SKM-1 treated with dmso at 0.1 percent for 144 hours (cell line): Measurements from ENCODE around the gene IRAK3.

Experiments used
- DNase-seq: peaks from one replicate; lab custom pipeline; 2025; ENCODE audit not compliant: unreplicated experiment; lab: John Stamatoyannopoulos, UW

Gene IRAK3

DNA sequence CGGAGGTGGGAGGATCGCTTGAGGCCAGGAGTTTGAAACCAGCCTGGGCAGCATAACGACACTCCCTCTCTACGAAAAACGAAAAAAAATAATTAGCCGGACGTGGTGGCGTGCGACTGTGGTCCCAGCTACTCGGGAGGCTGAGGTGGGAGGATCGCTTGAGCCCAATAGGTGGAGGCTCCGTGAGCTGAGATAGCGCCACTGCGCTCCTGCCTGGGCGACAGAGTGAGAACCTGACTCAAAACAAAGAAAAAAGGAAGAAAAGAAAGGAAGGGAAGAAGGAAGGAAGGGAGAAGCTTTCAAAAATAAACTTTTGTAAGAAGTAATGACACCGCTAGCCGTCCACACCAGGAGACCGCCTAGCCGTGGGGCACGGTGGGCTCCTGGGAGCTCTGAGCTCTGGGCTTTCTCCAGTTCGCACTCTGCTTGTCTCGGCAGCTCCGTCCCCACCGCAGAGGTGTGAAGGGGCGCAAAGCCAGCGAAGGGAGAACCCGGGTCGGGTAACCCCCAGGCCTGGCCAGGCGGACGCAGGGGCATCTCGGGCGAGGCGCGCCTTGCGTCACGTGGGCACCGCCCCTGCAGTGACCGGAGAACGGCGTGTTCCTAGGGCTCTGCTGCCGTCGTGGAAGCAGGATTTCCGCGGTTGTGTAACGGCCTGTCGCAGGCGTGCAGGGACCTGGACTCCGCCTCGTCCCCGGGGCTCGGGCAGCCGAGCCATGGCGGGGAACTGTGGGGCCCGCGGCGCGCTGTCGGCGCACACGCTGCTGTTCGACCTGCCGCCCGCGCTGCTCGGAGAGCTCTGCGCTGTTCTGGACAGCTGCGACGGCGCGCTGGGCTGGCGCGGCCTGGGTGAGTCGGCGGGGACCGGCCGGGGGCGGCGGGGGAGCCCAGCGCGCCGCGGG, at the start of gene IRAK3:
Gene IRAK3 (plus strand): TSS at position 631 of the 902 bp plus-strand sequence. CDS start 86 bp downstream, at position 717.
- peak; percentile 27 for DNase-seq

- DNase-seq, result no peak
Measured at GRCh38 chr12:66139328-66139727, 49.7 kb upstream of the IRAK3 start.

GRCh38 chr12:66140731-66141130, 48.3 kb upstream of the IRAK3 start:
- no peak for DNase-seq

DNA sequence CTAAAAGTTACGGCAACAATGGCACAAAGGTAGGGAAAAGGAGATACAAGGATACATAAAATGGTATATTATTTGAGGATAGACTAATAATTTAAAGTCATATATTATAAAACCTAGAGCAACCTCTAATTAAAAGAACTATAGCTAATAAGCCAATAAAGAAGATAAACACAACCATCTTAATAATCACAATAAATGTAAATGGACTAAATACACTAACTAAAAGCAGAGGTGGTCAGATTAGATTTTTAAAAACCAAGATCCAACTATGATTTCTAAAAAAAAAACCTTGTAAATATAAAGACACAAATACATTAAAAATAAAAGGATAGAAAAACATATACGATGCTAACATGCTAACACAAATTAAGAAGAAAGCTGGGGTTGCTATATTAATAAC, 47.7 kb upstream of the IRAK3 start:
- DNase-seq, result no peak

DNA sequence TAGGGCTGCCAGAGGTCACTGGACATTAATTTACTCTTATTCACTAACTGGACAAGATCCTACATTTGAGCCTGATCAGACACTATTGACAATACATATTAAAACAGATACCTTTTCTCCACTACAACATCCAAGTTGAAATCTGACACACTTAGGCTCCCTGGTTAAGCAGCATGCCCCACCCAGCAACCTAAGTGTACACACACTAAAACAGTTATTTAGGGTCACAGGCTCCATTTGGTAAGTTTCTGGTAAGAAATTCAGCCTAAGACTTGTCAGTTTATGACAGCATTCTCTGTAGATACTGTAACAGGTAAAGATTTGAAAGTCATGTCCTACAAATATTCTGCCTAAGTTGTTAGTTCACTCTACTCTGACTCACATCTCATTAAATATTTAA, 46.2 kb upstream of the IRAK3 start:
- no peak for DNase-seq

DNA sequence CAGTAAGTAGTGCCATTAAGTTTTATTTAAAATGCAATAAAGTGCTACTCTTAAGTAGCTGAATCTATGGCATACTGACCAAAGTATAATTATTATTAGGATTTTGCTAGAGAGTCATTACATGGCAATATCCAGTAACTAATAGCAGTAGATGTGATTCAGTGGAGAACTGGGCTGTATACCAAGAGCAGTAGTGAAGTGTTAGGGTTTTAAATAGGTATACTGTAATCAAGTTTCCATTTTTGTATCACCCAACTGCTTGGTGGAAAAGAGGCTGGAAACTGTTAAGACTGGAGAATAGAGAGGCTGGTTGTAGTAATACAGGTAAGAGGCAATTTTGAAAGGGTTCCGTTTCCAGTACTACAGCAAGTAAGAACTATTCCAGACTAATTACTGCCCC, 45.1 kb upstream of the IRAK3 start:
- no peak for DNase-seq

- DNase-seq, result peak; percentile 81
Measured at GRCh38 chr12:66144791-66145754, 43.9 kb upstream of the IRAK3 start.

GRCh38 chr12:66149702-66150398, 39.2 kb upstream of the IRAK3 start:
- peak; percentile 73 for DNase-seq

- no peak for DNase-seq
Measured at GRCh38 chr12:66152732-66153131, 36.3 kb upstream of the IRAK3 start.

DNA sequence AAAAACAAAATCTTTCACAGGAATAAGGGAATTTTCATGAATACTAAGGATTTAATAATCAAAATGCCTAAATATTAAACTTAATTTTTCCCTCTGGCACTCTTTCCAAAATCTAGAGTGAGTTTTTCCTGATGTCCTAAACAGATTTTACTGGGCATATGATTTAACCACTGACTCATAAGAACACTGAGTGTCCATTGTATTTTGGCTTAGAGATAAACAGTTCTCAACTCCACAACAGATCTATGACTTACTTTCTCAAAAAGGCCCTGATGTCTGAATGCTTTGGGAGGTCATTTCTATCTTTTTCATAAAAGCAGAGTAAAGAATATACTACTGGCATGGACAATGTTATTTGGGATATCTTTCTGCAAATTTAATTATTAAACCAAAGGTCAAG, 34.2 kb upstream of the IRAK3 start:
- DNase-seq, result no peak

GRCh38 chr12:66156654-66157053, 32.4 kb upstream of the IRAK3 start:
- DNase-seq, result no peak

- no peak for DNase-seq
Measured at GRCh38 chr12:66159123-66159522, 29.9 kb upstream of the IRAK3 start.

DNA sequence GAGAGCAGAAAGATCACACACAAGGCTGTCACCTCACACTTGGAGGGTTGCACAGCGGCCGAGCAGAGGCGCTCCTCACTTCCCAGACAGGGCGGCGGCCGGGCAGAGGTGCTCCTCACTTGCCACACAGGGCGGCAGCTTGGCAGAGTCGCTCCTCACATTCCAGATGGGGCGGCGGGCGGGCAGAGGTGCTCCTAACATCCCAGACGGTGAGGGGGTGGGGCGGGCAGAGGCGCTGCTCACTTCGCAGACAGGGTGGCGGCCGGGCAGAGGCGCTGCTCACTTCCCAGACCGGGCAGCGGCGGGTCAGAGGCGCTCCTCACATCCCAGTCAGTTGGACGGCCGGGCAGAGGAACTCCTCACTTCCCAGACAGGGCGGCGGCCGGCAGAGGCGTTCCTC, 28.3 kb upstream of the IRAK3 start:
- no peak for DNase-seq

- DNase-seq, result no peak
Measured at GRCh38 chr12:66162701-66163100, 26.3 kb upstream of the IRAK3 start.

GRCh38 chr12:66163289-66163688, 25.7 kb upstream of the IRAK3 start:
- DNase-seq, result no peak

DNA sequence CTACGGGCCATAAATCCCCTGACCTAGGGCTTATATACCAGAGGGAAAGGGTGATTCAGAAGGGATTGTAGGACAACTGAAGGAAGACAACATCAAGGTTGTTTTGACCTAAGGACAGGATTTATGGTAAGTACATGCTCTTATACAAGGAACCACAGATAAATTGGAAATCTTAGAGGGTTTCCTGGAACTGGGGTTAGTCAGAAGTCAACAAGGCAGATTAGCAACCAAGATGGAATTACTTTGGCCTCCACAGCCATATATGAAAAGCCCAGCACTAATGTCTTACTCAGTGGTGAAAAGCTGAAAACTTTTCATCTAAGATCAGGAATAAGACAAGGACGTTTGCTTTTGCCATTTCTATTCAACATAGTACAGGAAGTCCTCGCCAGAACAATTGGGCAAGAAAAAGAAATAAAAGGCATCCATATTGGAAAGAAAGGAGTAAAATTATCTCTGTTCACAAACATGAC, 24.6 kb upstream of the IRAK3 start:
- DNase-seq, result no peak

DNA sequence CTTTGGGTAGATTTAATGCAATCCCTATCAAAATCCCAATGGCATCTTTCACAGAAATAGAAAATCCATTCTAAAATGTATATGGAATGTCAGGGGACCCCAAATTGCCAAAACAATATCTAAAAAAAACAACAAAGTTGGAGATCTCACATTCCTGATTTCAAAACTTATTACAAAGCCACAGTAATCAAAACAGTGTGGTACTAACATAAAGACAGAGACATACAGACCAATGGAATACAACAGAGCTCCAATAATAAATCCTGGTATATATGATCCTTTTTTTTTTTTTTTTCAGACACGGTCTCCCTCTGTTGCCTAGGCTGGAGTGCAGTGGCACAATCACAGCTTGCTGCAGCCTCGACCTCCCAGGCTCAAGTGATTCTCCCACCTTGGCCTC, 23.9 kb upstream of the IRAK3 start:
- DNase-seq, result no peak

- no peak for DNase-seq
Measured at GRCh38 chr12:66166561-66166960, 22.5 kb upstream of the IRAK3 start.

- DNase-seq, result no peak
Measured at GRCh38 chr12:66168410-66168809, 20.6 kb upstream of the IRAK3 start.

DNA sequence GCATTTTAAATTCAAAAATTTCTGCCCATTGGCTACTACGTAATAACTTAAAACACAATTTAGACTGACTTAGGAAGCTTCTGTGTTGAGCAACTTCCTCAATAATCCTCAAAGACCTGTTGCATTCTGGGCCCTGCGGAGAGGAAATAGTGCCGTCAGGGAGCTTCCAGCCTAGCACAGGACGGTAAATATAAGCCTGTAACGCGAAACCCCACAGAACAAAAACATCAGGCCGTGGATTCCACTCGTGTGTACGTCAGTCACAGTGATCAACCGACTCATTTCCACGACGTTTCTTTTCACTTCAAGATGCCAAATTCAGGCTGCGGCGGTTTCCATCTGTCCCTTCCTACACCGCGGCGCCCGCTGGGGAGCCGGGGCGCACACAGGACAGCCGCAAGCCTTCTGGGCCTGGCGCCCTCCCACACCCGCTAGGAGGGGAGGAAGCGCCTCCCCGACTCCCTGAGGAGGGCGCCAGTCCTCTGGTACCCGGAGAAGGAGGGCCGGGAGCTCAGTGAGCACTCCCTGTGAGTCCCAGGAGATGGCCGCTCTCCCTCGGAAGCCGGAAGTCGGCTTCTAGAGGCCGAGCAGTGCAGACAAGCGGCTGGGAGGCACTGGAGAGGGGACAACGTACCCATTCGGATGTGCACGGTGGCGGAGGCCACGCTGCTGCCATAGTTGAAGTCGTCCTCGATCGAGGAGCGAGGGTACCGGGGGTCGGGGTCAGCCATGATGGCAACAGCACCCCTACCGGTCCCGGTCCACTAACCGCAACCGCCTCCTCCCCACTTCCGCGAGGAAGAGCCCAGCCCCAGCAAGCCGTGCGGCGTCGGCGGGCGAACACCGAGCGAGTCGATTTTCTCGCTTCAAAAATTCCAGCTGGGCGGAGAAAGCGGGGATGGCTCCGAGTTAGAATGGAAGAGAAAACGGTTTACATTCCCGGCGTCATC, 19.5 kb upstream of the IRAK3 start, which contains the start of gene TMBIM4:
Gene TMBIM4 (minus strand): TSS at position 776 of the 950 bp plus-strand sequence. CDS start 45 bp downstream, at position 731.
- peak; percentile 74 for DNase-seq
